ENCODE results near the gene STPG1. TPM values are rescaled to one million over a fixed set of nuclear protein-coding genes. Genes with fewer than 3 reads are reported as not detected.

The STPG1 gene
- total and polyA plus RNA-seq, 9 of the 15 experiments (the other 6 are each of a cell fraction or from before 2014, with no cell fraction given), result 5.0 to 11.9 (median 8.3) TPM

- TF ChIP-seq ETS1 (conservative IDR thresholded peaks at IDR 0.05; ENCODE audit: control insufficient read depth, low read depth, low read length), result no peak
- no peak for TF ChIP-seq POLR3A (IDR thresholded peaks at IDR 0.05; ENCODE audit: borderline replicate concordance, extremely low read depth, insufficient read depth, insufficient read length)
- TF ChIP-seq ZC3H4 (CRISPR knock-in tag; IDR thresholded peaks at IDR 0.05; ENCODE audit: borderline replicate concordance), result no peak
- TF ChIP-seq, protein P1, sequence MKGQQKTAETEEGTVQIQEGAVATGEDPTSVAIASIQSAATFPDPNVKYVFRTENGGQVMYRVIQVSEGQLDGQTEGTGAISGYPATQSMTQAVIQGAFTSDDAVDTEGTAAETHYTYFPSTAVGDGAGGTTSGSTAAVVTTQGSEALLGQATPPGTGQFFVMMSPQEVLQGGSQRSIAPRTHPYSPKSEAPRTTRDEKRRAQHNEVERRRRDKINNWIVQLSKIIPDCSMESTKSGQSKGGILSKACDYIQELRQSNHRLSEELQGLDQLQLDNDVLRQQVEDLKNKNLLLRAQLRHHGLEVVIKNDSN (CRISPR knock-in tag; IDR thresholded peaks at IDR 0.05), result no peak
- TF ChIP-seq, protein P2, sequence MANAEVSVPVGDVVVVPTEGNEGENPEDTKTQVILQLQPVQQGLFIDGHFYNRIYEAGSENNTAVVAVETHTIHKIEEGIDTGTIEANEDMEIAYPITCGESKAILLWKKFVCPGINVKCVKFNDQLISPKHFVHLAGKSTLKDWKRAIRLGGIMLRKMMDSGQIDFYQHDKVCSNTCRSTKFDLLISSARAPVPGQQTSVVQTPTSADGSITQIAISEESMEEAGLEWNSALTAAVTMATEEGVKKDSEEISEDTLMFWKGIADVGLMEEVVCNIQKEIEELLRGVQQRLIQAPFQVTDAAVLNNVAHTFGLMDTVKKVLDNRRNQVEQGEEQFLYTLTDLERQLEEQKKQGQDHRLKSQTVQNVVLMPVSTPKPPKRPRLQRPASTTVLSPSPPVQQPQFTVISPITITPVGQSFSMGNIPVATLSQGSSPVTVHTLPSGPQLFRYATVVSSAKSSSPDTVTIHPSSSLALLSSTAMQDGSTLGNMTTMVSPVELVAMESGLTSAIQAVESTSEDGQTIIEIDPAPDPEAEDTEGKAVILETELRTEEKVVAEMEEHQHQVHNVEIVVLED (CRISPR knock-in tag; IDR thresholded peaks at IDR 0.05), result no peak
- no peak for TF ChIP-seq DLX4 (CRISPR knock-in tag; IDR thresholded peaks at IDR 0.05)
- no peak for TF ChIP-seq ZBTB33 (CRISPR knock-in tag; IDR thresholded peaks at IDR 0.05)
- TF ChIP-seq TARDBP (IDR thresholded peaks at IDR 0.05), result no peak
- TF ChIP-seq FOXP4 (CRISPR knock-in tag; IDR thresholded peaks at IDR 0.05; ENCODE audit: borderline replicate concordance), result no peak
- TF ChIP-seq, protein P3, sequence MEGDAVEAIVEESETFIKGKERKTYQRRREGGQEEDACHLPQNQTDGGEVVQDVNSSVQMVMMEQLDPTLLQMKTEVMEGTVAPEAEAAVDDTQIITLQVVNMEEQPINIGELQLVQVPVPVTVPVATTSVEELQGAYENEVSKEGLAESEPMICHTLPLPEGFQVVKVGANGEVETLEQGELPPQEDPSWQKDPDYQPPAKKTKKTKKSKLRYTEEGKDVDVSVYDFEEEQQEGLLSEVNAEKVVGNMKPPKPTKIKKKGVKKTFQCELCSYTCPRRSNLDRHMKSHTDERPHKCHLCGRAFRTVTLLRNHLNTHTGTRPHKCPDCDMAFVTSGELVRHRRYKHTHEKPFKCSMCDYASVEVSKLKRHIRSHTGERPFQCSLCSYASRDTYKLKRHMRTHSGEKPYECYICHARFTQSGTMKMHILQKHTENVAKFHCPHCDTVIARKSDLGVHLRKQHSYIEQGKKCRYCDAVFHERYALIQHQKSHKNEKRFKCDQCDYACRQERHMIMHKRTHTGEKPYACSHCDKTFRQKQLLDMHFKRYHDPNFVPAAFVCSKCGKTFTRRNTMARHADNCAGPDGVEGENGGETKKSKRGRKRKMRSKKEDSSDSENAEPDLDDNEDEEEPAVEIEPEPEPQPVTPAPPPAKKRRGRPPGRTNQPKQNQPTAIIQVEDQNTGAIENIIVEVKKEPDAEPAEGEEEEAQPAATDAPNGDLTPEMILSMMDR (IDR thresholded peaks at IDR 0.05 in 2 of 3, conservative IDR thresholded peaks at IDR 0.05 in 1 of 3; ENCODE audit: insufficient read depth in 2 of 3, low read depth in 1 of 3, low read length in 3 of 3), result no peak
Observed at GRCh38 chr1:24442764-24443163, 29.2 kb upstream of the STPG1 start (continued).
